ENCODE measurements around the gene POP7.
"Not testable (repeated sequence)": the region's sequence is repeated elsewhere in the genome, so short reads cannot be mapped to it uniquely, and the experiment has no call there.

The POP7 gene

DNA sequence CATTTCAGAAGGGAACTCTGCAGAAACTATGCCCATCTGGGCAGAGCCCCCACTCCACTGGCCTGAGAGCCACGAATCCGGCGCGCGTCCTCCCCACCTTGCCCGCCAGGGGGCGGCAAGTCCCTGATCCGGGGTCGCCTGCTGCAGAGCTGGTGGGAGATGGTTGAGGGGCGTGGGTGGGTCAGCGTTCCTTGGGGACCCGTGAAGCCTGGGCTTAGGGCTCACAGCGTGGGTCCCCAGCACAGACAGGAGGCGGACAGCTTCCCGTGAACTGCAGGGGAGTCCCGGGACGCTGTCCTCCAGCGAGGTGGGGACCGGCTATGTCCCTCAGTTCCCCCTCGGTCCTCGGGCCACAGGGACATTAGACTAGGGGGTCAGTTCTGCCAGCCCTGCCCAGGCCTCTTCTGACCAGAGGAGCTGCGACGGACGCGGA is 585 bp upstream of the POP7 start:
- peak overlapping the region; percentile 86 for H3K27ac ChIP-seq
- no peak for TF ChIP-seq ZFX (IDR thresholded peaks at IDR 0.05; ENCODE audit: borderline replicate concordance)
- TF ChIP-seq, protein P1, sequence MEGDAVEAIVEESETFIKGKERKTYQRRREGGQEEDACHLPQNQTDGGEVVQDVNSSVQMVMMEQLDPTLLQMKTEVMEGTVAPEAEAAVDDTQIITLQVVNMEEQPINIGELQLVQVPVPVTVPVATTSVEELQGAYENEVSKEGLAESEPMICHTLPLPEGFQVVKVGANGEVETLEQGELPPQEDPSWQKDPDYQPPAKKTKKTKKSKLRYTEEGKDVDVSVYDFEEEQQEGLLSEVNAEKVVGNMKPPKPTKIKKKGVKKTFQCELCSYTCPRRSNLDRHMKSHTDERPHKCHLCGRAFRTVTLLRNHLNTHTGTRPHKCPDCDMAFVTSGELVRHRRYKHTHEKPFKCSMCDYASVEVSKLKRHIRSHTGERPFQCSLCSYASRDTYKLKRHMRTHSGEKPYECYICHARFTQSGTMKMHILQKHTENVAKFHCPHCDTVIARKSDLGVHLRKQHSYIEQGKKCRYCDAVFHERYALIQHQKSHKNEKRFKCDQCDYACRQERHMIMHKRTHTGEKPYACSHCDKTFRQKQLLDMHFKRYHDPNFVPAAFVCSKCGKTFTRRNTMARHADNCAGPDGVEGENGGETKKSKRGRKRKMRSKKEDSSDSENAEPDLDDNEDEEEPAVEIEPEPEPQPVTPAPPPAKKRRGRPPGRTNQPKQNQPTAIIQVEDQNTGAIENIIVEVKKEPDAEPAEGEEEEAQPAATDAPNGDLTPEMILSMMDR (IDR thresholded peaks at IDR 0.05), result peak; percentile 99

DNA sequence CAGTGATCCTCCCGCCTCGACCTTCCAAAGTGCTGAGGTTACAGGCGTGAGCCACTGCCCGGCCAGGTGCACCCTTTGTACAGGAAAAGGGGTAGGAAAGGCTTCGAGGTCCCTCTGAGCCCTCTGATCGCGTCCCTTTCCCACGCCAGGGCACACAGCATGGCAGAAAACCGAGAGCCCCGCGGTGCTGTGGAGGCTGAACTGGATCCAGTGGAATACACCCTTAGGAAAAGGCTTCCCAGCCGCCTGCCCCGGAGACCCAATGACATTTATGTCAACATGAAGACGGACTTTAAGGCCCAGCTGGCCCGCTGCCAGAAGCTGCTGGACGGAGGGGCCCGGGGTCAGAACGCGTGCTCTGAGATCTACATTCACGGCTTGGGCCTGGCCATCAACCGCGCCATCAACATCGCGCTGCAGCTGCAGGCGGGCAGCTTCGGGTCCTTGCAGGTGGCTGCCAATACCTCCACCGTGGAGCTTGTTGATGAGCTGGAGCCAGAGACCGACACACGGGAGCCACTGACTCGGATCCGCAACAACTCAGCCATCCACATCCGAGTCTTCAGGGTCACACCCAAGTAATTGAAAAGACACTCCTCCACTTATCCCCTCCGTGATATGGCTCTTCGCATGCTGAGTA is 871 bp downstream of the POP7 start:
- peak overlapping the region; percentile 86 for H3K27ac ChIP-seq
- no peak for TF ChIP-seq ZFX (IDR thresholded peaks at IDR 0.05; ENCODE audit: borderline replicate concordance)
- TF ChIP-seq, protein P1 (IDR thresholded peaks at IDR 0.05), result no peak

DNA sequence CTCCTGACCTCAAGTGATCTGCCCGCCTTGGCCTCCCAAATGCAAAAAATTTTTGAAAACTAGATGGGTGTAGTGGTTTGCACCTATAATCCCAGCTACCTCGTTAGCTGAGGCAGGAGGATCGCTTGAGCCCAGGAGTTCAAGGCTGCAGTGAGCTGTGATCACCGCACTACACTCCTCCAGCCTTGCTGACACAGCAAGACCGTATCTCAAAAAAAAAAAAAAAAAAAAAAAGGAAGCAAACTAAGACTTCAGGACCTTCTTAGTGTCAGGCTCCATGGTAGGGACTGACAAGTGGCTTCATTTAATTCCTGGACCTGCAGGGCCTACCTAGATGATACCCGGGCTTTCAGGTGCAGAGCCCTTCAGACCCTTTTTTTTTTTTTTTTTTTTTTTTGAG is 2.5 kb downstream of the POP7 start:
- no peak for TF ChIP-seq ZFX (IDR thresholded peaks at IDR 0.05; ENCODE audit: borderline replicate concordance)
- TF ChIP-seq, protein P1 (IDR thresholded peaks at IDR 0.05), result no peak
- H3K27ac ChIP-seq, result no peak overlapping the region

DNA sequence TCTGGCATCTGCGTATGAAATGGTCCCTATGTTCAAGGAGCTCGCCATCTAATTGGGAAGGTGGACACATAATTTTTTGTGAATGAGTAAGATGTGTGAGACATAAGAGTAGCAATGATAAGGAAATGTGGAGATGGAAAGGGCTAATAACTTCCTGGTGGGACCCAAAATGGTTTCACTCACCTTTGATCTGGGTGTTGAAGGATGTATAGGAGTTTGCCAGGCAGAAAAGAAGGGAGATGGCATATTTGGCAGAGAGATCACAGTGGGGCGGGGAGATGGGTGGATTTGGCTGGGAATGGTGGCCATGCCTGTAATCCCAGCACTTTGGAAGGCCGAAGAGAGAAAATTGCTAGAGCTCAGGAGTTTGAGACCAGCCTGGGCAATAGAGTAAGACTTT is 4.5 kb downstream of the POP7 start:
- H3K27ac ChIP-seq, result no peak overlapping the region
- TF ChIP-seq, protein P1 (IDR thresholded peaks at IDR 0.05), result no peak
- no peak for TF ChIP-seq ZFX (IDR thresholded peaks at IDR 0.05; ENCODE audit: borderline replicate concordance)

DNA sequence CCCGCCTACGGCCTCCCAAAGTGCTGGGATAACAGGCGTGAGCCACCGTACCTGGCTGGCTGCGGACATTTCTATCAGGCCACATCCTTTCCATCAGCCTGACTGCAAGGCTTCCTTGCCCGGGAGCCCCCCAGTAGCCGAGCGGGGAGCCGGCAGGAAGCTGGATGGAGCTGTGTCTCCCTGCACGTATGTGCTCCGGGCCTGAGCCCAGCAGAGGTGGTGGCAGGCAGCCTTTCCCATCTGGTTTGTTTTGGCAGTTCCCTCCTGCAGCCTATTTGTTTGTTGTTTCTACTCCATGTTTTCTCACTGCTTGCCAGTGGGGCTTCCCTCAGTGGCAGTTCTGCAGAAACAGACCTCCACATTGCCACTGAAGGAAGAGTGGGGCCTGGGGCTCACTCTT is 5.4 kb downstream of the POP7 start:
- no peak for TF ChIP-seq ZFX (IDR thresholded peaks at IDR 0.05; ENCODE audit: borderline replicate concordance)
- TF ChIP-seq, protein P1 (IDR thresholded peaks at IDR 0.05), result no peak
- H3K27ac ChIP-seq, result no peak overlapping the region

DNA sequence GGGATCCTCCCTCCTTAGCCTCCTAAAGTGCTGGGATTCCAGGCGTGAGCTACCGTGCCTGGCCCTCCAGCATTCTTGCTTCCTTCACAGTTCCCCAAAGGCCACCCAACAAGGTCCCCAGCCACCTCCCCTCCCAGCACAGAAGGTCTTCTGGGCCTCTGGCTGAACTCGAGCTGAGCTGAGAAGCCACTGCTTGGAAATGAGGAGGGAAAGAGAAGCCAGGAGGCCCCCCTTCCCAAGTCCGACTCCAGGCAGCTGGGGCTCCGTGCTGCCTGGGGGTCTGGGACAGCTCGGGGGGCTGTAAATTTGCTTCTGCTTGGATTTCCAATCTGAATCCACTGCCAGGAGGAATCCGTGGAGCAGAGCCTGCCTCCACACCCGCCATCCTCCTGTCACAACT is 8.8 kb downstream of the POP7 start:
- no peak overlapping the region for H3K27ac ChIP-seq
- TF ChIP-seq, protein P1 (IDR thresholded peaks at IDR 0.05), result no peak
- no peak for TF ChIP-seq ZFX (IDR thresholded peaks at IDR 0.05; ENCODE audit: borderline replicate concordance)

DNA sequence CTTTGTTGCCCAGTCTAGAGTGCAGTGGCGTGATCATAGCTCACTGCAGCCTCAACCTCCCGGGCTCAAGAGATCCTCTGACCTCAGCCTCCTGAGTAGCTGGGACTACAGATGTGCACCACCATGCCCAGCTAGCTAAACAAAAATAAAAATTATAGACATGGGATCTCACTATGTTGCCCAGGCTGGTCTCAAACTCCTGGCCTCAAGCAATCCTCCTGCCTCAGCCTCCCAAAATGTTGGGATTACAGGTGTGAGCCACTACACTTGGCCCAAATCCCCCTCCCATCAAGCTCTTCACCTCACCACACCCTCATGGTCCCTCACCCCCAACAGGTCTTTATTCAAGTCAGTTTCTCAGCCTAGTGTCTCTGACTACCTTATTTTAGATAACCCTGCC is 11.2 kb downstream of the POP7 start:
- not testable (repeated sequence) for H3K27ac ChIP-seq
